HepG2 (cell line): ENCODE data around the gene ECD. TPM values are rescaled to one million over a fixed set of nuclear protein-coding genes. Genes with fewer than 3 reads are reported as not detected.

ENCODE experiments used
- ARID2 ChIP-seq: sonication (generic); formaldehyde crosslinking; IDR thresholded peaks from 2 replicates; pipeline ENCODE4 v1.8.1; 2022; ENCODE audit warnings: mild to moderate bottlenecking, missing genetic modification reagents, borderline replicate concordance
- CBX2 ChIP-seq, 2 experiments: fragments of 200-600 bp in 1 of 2; sonication (generic); formaldehyde crosslinking in 1 of 2; IDR thresholded peaks; 2 replicates each; pipeline versions ENCODE4 v1.7.0 to v1.8.1; 2018 to 2022; ENCODE audit warnings: low read depth in 2 of 2, low read length in 1 of 2, mild to moderate bottlenecking in 1 of 2, missing genetic modification reagents in 1 of 2
- CHCHD3 ChIP-seq: sonication (generic); formaldehyde crosslinking; IDR thresholded peaks from 2 replicates; pipeline ENCODE4 v1.8.0; 2022; ENCODE audit warnings: mild to moderate bottlenecking, missing genetic modification reagents, moderate library complexity
- FOXK1 ChIP-seq: sonication (generic); formaldehyde crosslinking; IDR thresholded peaks from 2 replicates; pipeline ENCODE4 v1.4.0; 2020; ENCODE audit warnings: low read depth, missing genetic modification reagents, borderline replicate concordance
- ISL2 ChIP-seq: sonication (generic); formaldehyde crosslinking; IDR thresholded peaks from 2 replicates; pipeline ENCODE4 v1.5.0; 2020; ENCODE audit warnings: missing genetic modification reagents
- KDM4B ChIP-seq: sonication (generic); formaldehyde crosslinking; IDR thresholded peaks from 2 replicates; pipeline ENCODE4 v1.4.0; 2020; ENCODE audit warnings: missing genetic modification reagents
- MIXL1 ChIP-seq: IDR thresholded peaks from 2 replicates; pipeline ENCODE4 v1.6.1; 2016
- MTF2 ChIP-seq: sonication (generic); formaldehyde crosslinking; IDR thresholded peaks from 2 replicates; pipeline ENCODE4 v1.5.0; 2020; ENCODE audit warnings: missing genetic modification reagents, borderline replicate concordance
- NFE2L2 ChIP-seq: fragments of 150-350 bp; IDR thresholded peaks from 2 replicates; pipeline ENCODE4 v1.6.1; 2014; ENCODE audit warnings: low read length
- NFKBIZ ChIP-seq: IDR thresholded peaks from 2 replicates; pipeline ENCODE4 v1.6.1; 2018; ENCODE audit warnings: missing genetic modification reagents, missing compliant biosample characterization
- PHF5A ChIP-seq: IDR thresholded peaks from one replicate; pipeline ENCODE4 v1.6.1; 2018; ENCODE audit warnings: low read depth, missing genetic modification reagents; ENCODE audit not compliant: unreplicated experiment
- PRMT3 ChIP-seq: sonication (generic); formaldehyde crosslinking; IDR thresholded peaks from 2 replicates; pipeline ENCODE4 v1.8.1; 2022; ENCODE audit warnings: low read depth, mild to moderate bottlenecking, moderate library complexity, missing genetic modification reagents, borderline replicate concordance
- RFX1 ChIP-seq: fragments of 450-650 bp; IDR thresholded peaks from 2 replicates; pipeline ENCODE4 v1.6.1; 2017
- SMAD3 ChIP-seq: sonication (generic); formaldehyde crosslinking; IDR thresholded peaks from 2 replicates; pipeline ENCODE4 v1.4.0; 2020; ENCODE audit warnings: missing genetic modification reagents
- SP4 ChIP-seq: sonication (generic); formaldehyde crosslinking; IDR thresholded peaks from 2 replicates; pipeline ENCODE4 v1.8.1; 2023; ENCODE audit warnings: mild to moderate bottlenecking, missing genetic modification reagents
- SPEN ChIP-seq: sonication (generic); formaldehyde crosslinking; IDR thresholded peaks from 2 replicates; pipeline ENCODE4 v1.5.1; 2020; ENCODE audit warnings: low read depth, mild to moderate bottlenecking, missing genetic modification reagents
- WIZ ChIP-seq: sonication (generic); formaldehyde crosslinking; IDR thresholded peaks from 2 replicates; pipeline ENCODE4 v1.5.1; 2020; ENCODE audit warnings: mild to moderate bottlenecking, missing genetic modification reagents
- ZFP90 ChIP-seq: sonication (generic); formaldehyde crosslinking; IDR thresholded peaks from 2 replicates; pipeline ENCODE4 v1.8.0; 2022; ENCODE audit warnings: missing genetic modification reagents, mild to moderate bottlenecking, inconsistent platforms, borderline replicate concordance
- ZHX2 ChIP-seq, 2 experiments: sonication (generic) in 1 of 2; formaldehyde crosslinking in 1 of 2; IDR thresholded peaks; 2 replicates each; pipeline versions ENCODE4 v1.6.1 to v1.9.0; 2014 to 2022; ENCODE audit warnings: antibody characterized with exemption in 1 of 2, borderline replicate concordance in 1 of 2, inconsistent platforms in 1 of 2, low read depth in 1 of 2, missing genetic modification reagents in 1 of 2
- ZNF552 ChIP-seq: sonication (generic); formaldehyde crosslinking; IDR thresholded peaks from 2 replicates; pipeline ENCODE4 v1.9.0; 2022; ENCODE audit warnings: missing genetic modification reagents, mild to moderate bottlenecking, borderline replicate concordance
- ZNF563 ChIP-seq: sonication (generic); formaldehyde crosslinking; IDR thresholded peaks from 2 replicates; pipeline ENCODE4 v1.8.0; 2022; ENCODE audit warnings: mild to moderate bottlenecking, moderate library complexity, missing genetic modification reagents
- ZNF629 ChIP-seq: sonication (generic); formaldehyde crosslinking; conservative IDR thresholded peaks from 2 replicates; pipeline ENCODE4 v1.5.0; 2020; ENCODE audit warnings: missing genetic modification reagents
- ZNF652 ChIP-seq: IDR thresholded peaks from 2 replicates; pipeline ENCODE4 v1.6.1; 2016; ENCODE audit warnings: low read depth, borderline replicate concordance
- ZNF720 ChIP-seq: sonication (generic); formaldehyde crosslinking; IDR thresholded peaks from 2 replicates; pipeline ENCODE4 v1.4.0; 2020; ENCODE audit warnings: missing genetic modification reagents
- ZNF790 ChIP-seq: sonication (generic); formaldehyde crosslinking; IDR thresholded peaks from 2 replicates; pipeline ENCODE4 v1.8.0; 2022; ENCODE audit warnings: missing genetic modification reagents, mild to moderate bottlenecking, borderline replicate concordance
- ZNF816 ChIP-seq: sonication (generic); formaldehyde crosslinking; IDR thresholded peaks from 2 replicates; pipeline ENCODE4 v1.8.0; 2022; ENCODE audit warnings: missing genetic modification reagents, mild to moderate bottlenecking, borderline replicate concordance
- ZNF883 ChIP-seq: sonication (generic); formaldehyde crosslinking; IDR thresholded peaks from 2 replicates; pipeline ENCODE4 v1.5.1; 2020; ENCODE audit warnings: mild to moderate bottlenecking, missing genetic modification reagents; ENCODE audit errors: not compliant biosample characterization
- ZNF891 ChIP-seq: sonication (generic); formaldehyde crosslinking; IDR thresholded peaks from 2 replicates; pipeline ENCODE4 v1.5.0; 2020; ENCODE audit warnings: mild to moderate bottlenecking, missing genetic modification reagents
- polyA plus RNA-seq, 8 experiments: library from polyadenylated mRNA; depleted of rRNA in 3 of 8; stranded (reverse) in 7 of 8; unstranded in 1 of 8; fragments of >200 nt; fragmentation: Illumina TruSeq in 4 of 8; extraction: Trizol in 4 of 8; gene quantifications; 2 replicates each; pipeline versions ENCODE4 v1.2.1 to v1.2.3, GENCODE V29; 2011 to 2016; ENCODE audit warnings: low read depth in 4 of 8, missing spikeins in 1 of 8, mixed read lengths in 1 of 8; ENCODE audit not compliant: insufficient read depth in 1 of 8
- total RNA-seq, 5 experiments: library from RNA; depleted of rRNA; stranded (reverse); fragments of >200 nt; fragmentation: Illumina TruSeq; extraction: Trizol; gene quantifications; 2 replicates each; pipeline ENCODE4 v1.2.3, GENCODE V29; 2016; ENCODE audit warnings: low read depth in 1 of 5

The ECD gene
- total and polyA plus RNA-seq, 2 of the 13 experiments (the other 11 are each of a cell fraction or from before 2014, with no cell fraction given), result 21.5 to 27.6 TPM

- TF ChIP-seq ISL2 (CRISPR knock-in tag) (no peak), CBX2 (IDR thresholded peaks at IDR 0.05; ENCODE audit: low read depth, low read length) (no peak), CBX2 (CRISPR knock-in tag; IDR thresholded peaks at IDR 0.05; ENCODE audit: low read depth) (no peak), ZNF552 (CRISPR knock-in tag) (no peak), ZNF629 (CRISPR knock-in tag) (no peak), ARID2 (CRISPR knock-in tag) (0 out of 2 replicates have a peak, but pooled peaks have one; percentile 1), ZNF563 (CRISPR knock-in tag) (no peak), ZNF891 (CRISPR knock-in tag) (no peak), MIXL1 (CRISPR knock-in tag) (no peak), WIZ (CRISPR knock-in tag) (no peak), ZNF816 (CRISPR knock-in tag) (no peak), ZNF720 (no peak), SPEN (CRISPR knock-in tag) (no peak), SP4 (no peak), FOXK1 (no peak), ZFP90 (CRISPR knock-in tag) (no peak), KDM4B (CRISPR knock-in tag) (no peak), ZHX2 (IDR thresholded peaks at IDR 0.05; ENCODE audit: low read depth) (0 out of 2 replicates have a peak, but pooled peaks have one; percentile 4), ZHX2 (CRISPR knock-in tag; IDR thresholded peaks at IDR 0.05; ENCODE audit: borderline replicate concordance) (no peak), RFX1 (no peak), ZNF790 (CRISPR knock-in tag) (no peak), PHF5A (CRISPR knock-in tag) (no peak), CHCHD3 (CRISPR knock-in tag) (0 out of 2 replicates have a peak, but pooled peaks have one; percentile 59), SMAD3 (CRISPR knock-in tag) (no peak), NFE2L2 (no peak), NFKBIZ (no peak), PRMT3 (CRISPR knock-in tag) (no peak), MTF2 (CRISPR knock-in tag) (0 out of 2 replicates have a peak, but pooled peaks have one; percentile 28), ZNF652 (CRISPR knock-in tag) (no peak), ZNF883 (CRISPR knock-in tag) (no peak)
Measured at GRCh38 chr10:73096041-73096448, 71.8 kb downstream of the ECD start (continued).
